ENCODE measurements around the gene TMEM156. TPM values are rescaled to one million over a fixed set of nuclear protein-coding genes. Genes with fewer than 3 reads are reported as not detected.
A peak's percentile ranks its signal among the peaks of the same experiment; 100 is the strongest.

TMEM156 gene
- total and polyA plus RNA-seq, 10 of the 15 experiments (the other 5 are each of a cell fraction or from before 2014, with no cell fraction given): 20.8 to 48.3 (median 32.7) TPM

- TF ChIP-seq LARP7 (IDR thresholded peaks at IDR 0.05) (no peak), TBL1XR1 (IDR thresholded peaks at IDR 0.05; ENCODE audit: low read depth, low read length) (no peak)
- POLR2A ChIA-PET: no interaction called here
- in situ Hi-C loops (cut with MboI) (no loop called here), intact Hi-C loops (cut with micrococcal nuclease; ENCODE audit: unreplicated experiment) (loop anchor here (5.0 kb wide), 2 partner anchors 92 to 143 kb away; no protein-coding TSS in a partner anchor)
- Histone ChIP-seq H3K36me3 (ENCODE audit: control insufficient read depth in 2 of 2, insufficient read depth in 2 of 2, low read length in 1 of 2) (peaks cover 3 to 23% of the 10 kb centered on the region in 2 experiments; a peak in 3 of 4 replicates), H3K4me1 (ENCODE audit: control insufficient read depth, insufficient read depth, low read length) (peaks cover 5% of the 10 kb centered on the region; the same call in 1 of the 2 replicates), H4K20me1 (ENCODE audit: control insufficient read depth, insufficient read depth) (no peaks in the 10 kb centered on the region), H3K27me3 (replicated peaks in 1 of 2; ENCODE audit: control insufficient read depth in 2 of 2, insufficient read depth in 2 of 2, low read length in 1 of 2) (no peaks in the 10 kb centered on the region), H3K4me2 (ENCODE audit: control insufficient read depth, insufficient read depth) (no peak overlapping the region), H3K9me3 (replicated peaks; ENCODE audit: control insufficient read depth, insufficient read depth, low read length) (no peaks in the 10 kb centered on the region; the same call in 2 of the 3 replicates), H3K9ac (ENCODE audit: control insufficient read depth, insufficient read depth, low read length) (no peak overlapping the region), H2AFZ (ENCODE audit: control insufficient read depth, low read depth, low read length) (no peak overlapping the region), H3K27ac (ENCODE audit: control insufficient read depth, insufficient read depth) (no peak overlapping the region), H3K79me2 (ENCODE audit: control insufficient read depth, insufficient read depth, low read length) (no peaks in the 10 kb centered on the region; the same call in 1 of the 2 replicates), H3K4me3 (no peak overlapping the region)
- CTCF ChIA-PET: interaction anchor here (0.8 to 1.2 kb wide), 2 partner anchors 10 to 91 kb away, joined by 3 read pairs; no protein-coding TSS in a partner anchor
- FAIRE-seq: no peak
- no peak for DNase-seq (ENCODE audit: low read depth, low spot score)
- ATAC-seq: no peak
- WGBS (ENCODE audit: insufficient coverage, insufficient replicate concordance, low lambda C conversion rate, missing lambda C conversion rate): 98% methylated on average over 4 of the region's 4 CpGs
- RAD21 ChIA-PET (ENCODE audit: unreplicated experiment): no interaction called here
- SMC1A ChIA-PET (ENCODE audit: uncharacterized antibody, unreplicated experiment): no interaction called here
- BruUV-seq (replicated peaks): no TSS peak
These were observed 38.1 kb downstream of the TMEM156 start for GRCh38 chr4:38994135-38994534.

- Histone ChIP-seq H3K4me2 (ENCODE audit: control insufficient read depth, insufficient read depth) (no peak overlapping the region), H3K9me3 (replicated peaks; ENCODE audit: control insufficient read depth, insufficient read depth, low read length) (no peaks in the 10 kb centered on the region; the same call in 2 of the 3 replicates), H3K4me3 (no peak overlapping the region), H3K79me2 (ENCODE audit: control insufficient read depth, insufficient read depth, low read length) (no peaks in the 10 kb centered on the region; the same call in 1 of the 2 replicates), H3K27me3 (replicated peaks in 1 of 2; ENCODE audit: control insufficient read depth in 2 of 2, insufficient read depth in 2 of 2, low read length in 1 of 2) (no peaks in the 10 kb centered on the region), H3K4me1 (ENCODE audit: control insufficient read depth, insufficient read depth, low read length) (peaks cover 5% of the 10 kb centered on the region; the same call in 1 of the 2 replicates), H4K20me1 (ENCODE audit: control insufficient read depth, insufficient read depth) (no peaks in the 10 kb centered on the region), H3K27ac (ENCODE audit: control insufficient read depth, insufficient read depth) (no peak overlapping the region), H3K36me3 (ENCODE audit: control insufficient read depth in 2 of 2, insufficient read depth in 2 of 2, low read length in 1 of 2) (peaks cover 3 to 23% of the 10 kb centered on the region in 2 experiments; a peak in 3 of 4 replicates), H3K9ac (ENCODE audit: control insufficient read depth, insufficient read depth, low read length) (no peak overlapping the region), H2AFZ (ENCODE audit: control insufficient read depth, low read depth, low read length) (no peak overlapping the region)
- no peak for FAIRE-seq
- SMC1A ChIA-PET (ENCODE audit: uncharacterized antibody, unreplicated experiment): interaction anchor here (0.6 kb wide), 1 partner anchor 18 kb away, joined by 4 read pairs; no protein-coding TSS in a partner anchor
- DNase-seq (ENCODE audit: low read depth, low spot score): no peak
- CTCF ChIA-PET: interaction anchor here (0.8 to 1.2 kb wide), 2 partner anchors 10 to 91 kb away, joined by 3 read pairs; no protein-coding TSS in a partner anchor
- TF ChIP-seq RAD21 (IDR thresholded peaks at IDR 0.05; ENCODE audit: insufficient read depth, low read depth, low read length) (peak; percentile 30; the same call in 1 of the 2 replicates), CREM (IDR thresholded peaks at IDR 0.05; ENCODE audit: low read depth) (no peak), CTCF (IDR thresholded peaks at IDR 0.05 in 2 of 3, conservative IDR thresholded peaks at IDR 0.05 in 1 of 3; ENCODE audit: control insufficient read depth in 2 of 3, extremely low read depth in 1 of 3, insufficient read depth in 1 of 3, low read depth in 3 of 3, low read length in 3 of 3) (peak in 2 of 3 experiments; percentile 16 to 19; a peak in 1 of 6 replicates)
- BruUV-seq (replicated peaks): no TSS peak
- POLR2A ChIA-PET: interaction anchor here (0.6 kb wide), 1 partner anchor 9 kb away, joined by 4 read pairs; no protein-coding TSS in a partner anchor
- intact Hi-C loops (cut with micrococcal nuclease; ENCODE audit: unreplicated experiment) (loop anchor here (5.0 kb wide), 2 partner anchors 91 to 144 kb away; no protein-coding TSS in a partner anchor), in situ Hi-C loops (cut with MboI) (no loop called here)
- RAD21 ChIA-PET (ENCODE audit: unreplicated experiment): no interaction called here
- peak; percentile 49; the same call in 1 of the 3 replicates for ATAC-seq
- 100% methylated on average over 3 of the region's 3 CpGs for WGBS (ENCODE audit: insufficient coverage, insufficient replicate concordance, low lambda C conversion rate, missing lambda C conversion rate)
These were observed 38.5 kb downstream of the TMEM156 start for GRCh38 chr4:38993683-38994082.

Measured in GM12878 (cell line).